ENCODE results near the gene CEP89.
"Not testable (repeated sequence)": the region's sequence is repeated elsewhere in the genome, so short reads cannot be mapped to it uniquely, and the experiment has no call there.

DNA sequence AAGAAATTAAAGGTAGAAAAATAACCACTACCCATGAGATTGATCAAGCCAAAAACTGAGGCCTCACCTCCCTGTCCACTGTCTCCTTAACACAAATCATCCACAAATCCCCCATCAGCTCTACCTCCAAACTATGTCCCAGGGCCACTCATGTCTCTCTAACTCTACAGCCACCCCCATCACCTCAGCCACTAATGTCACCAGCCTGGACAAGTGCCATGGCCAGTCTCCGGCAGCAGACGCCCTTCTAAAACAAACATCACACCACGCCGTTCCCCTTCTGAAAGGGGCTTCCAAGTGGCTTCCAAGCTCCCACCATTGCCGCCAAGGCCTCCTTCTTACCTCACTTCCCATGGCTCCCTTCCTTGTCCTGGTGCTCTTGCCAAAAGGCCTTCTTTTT, 16.5 kb upstream of the CEP89 start:
- TF ChIP-seq, protein P1, sequence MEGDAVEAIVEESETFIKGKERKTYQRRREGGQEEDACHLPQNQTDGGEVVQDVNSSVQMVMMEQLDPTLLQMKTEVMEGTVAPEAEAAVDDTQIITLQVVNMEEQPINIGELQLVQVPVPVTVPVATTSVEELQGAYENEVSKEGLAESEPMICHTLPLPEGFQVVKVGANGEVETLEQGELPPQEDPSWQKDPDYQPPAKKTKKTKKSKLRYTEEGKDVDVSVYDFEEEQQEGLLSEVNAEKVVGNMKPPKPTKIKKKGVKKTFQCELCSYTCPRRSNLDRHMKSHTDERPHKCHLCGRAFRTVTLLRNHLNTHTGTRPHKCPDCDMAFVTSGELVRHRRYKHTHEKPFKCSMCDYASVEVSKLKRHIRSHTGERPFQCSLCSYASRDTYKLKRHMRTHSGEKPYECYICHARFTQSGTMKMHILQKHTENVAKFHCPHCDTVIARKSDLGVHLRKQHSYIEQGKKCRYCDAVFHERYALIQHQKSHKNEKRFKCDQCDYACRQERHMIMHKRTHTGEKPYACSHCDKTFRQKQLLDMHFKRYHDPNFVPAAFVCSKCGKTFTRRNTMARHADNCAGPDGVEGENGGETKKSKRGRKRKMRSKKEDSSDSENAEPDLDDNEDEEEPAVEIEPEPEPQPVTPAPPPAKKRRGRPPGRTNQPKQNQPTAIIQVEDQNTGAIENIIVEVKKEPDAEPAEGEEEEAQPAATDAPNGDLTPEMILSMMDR (IDR thresholded peaks at IDR 0.05), result not testable (repeated sequence)
- not testable (repeated sequence) for TF ChIP-seq POLR2A (IDR thresholded peaks at IDR 0.05)
